Sigmoid colon (tissue), 4 donors: ENCODE measurements around the gene NANP.

Experiments
- POLR2AphosphoS5 ChIP-seq, 4 donors: sonication (generic); formaldehyde crosslinking; IDR thresholded peaks; one replicate each; pipeline ENCODE4 v1.6.1; 2017; ENCODE audit warnings: antibody characterized with exemption in 4 of 4
- TF ChIP-seq, protein P1 (sequence below), 4 experiments: fragments of 450-650 bp in 3 of 4; fragments of 200-600 bp in 1 of 4; IDR thresholded peaks; one replicate each; pipeline ENCODE4 v1.5.1; 2016 to 2019; ENCODE audit warnings: antibody characterized with exemption in 4 of 4, mild to moderate bottlenecking in 3 of 4, moderate library complexity in 2 of 4

DNA sequence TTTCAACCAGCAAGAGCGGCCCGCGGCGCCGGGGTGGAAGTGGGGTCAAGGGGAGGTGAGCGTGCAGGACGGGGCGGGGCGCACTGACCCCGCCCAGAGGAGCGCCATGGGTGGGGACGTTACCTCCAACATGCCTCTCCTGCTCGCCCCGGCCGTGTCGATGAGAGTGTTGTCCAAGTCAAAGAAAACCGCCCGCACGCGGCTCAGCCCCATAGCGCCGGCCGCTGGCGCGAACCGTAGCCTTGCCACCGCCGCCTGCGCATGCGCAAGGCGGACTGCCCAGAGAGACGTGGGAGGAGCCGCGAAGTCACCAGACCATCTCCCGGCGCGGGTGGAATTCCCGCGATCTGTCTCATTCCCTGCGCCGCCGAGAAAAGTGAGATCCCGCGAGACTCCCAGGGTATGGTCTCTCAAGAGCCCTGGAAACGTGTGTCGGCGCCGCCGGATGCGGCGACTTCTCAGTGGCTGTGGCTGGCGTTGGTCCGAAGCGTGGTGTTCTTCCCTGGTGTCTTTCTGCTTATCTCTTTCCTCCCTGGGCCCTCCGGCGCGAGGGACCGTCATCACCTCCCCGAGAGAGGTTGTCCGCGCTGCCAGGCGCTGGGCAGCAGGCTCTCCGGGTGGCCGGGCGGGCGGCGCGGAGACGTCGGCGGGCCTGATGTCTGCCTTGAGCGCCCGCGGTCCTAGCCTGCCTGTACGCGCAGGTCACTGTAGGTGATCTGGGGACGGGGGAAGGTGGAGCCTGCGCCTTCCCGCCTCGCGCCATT lies at the start of gene NANP:
- TF ChIP-seq, protein P1, sequence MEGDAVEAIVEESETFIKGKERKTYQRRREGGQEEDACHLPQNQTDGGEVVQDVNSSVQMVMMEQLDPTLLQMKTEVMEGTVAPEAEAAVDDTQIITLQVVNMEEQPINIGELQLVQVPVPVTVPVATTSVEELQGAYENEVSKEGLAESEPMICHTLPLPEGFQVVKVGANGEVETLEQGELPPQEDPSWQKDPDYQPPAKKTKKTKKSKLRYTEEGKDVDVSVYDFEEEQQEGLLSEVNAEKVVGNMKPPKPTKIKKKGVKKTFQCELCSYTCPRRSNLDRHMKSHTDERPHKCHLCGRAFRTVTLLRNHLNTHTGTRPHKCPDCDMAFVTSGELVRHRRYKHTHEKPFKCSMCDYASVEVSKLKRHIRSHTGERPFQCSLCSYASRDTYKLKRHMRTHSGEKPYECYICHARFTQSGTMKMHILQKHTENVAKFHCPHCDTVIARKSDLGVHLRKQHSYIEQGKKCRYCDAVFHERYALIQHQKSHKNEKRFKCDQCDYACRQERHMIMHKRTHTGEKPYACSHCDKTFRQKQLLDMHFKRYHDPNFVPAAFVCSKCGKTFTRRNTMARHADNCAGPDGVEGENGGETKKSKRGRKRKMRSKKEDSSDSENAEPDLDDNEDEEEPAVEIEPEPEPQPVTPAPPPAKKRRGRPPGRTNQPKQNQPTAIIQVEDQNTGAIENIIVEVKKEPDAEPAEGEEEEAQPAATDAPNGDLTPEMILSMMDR (IDR thresholded peaks at IDR 0.05): no peak
- TF ChIP-seq POLR2AphosphoS5 (IDR thresholded peaks at IDR 0.05): peak; percentile 71 to 92 (median 92)
